Type B pancreatic cell (in vitro differentiated cells): ENCODE measurements around the gene CIC. TPM values are rescaled to one million over a fixed set of nuclear protein-coding genes. Genes with fewer than 3 reads are reported as not detected.
"Not testable (repeated sequence)": the region's sequence is repeated elsewhere in the genome, so short reads cannot be mapped to it uniquely, and the experiment has no call there.

ENCODE experiments used
- DNase-seq: peaks from one replicate; pipeline ENCODE4 v3.0.0; 2021; ENCODE audit warnings: mixed read lengths; ENCODE audit not compliant: unreplicated experiment; ENCODE audit errors: extremely low spot score
- H3K27ac Mint-ChIP-seq: 2 replicates; pipeline ENCODE4 v1.8.0; 2021; ENCODE audit warnings: mild to moderate bottlenecking, mixed read lengths
- H3K27me3 Mint-ChIP-seq: 2 replicates; pipeline ENCODE4 v1.8.0; 2021; ENCODE audit warnings: mixed read lengths
- H3K36me3 Mint-ChIP-seq: 2 replicates; pipeline ENCODE4 v1.8.0; 2021; ENCODE audit warnings: mixed read lengths
- H3K4me1 Mint-ChIP-seq: one replicate; pipeline ENCODE4 v1.8.0; 2021; ENCODE audit warnings: mixed read lengths; ENCODE audit not compliant: unreplicated experiment
- H3K4me3 Mint-ChIP-seq: 2 replicates; pipeline ENCODE4 v1.8.0; 2021; ENCODE audit warnings: mild to moderate bottlenecking, mixed read lengths
- H3K9me3 Mint-ChIP-seq: 2 replicates; pipeline ENCODE4 v1.8.0; 2021; ENCODE audit warnings: mixed read lengths
- total RNA-seq: library from RNA; stranded (reverse); gene quantifications from 2 replicates; pipeline ENCODE4 v1.2.1, GENCODE V29; 2021; ENCODE audit warnings: low replicate concordance
- TF ChIP-seq, protein P1 (sequence below): fragments of 200-600 bp; sonication (generic); conservative IDR thresholded peaks from 2 replicates; pipeline ENCODE4 v1.5.0; 2021; ENCODE audit warnings: antibody characterized with exemption, mild to moderate bottlenecking

The CIC gene
- total RNA-seq, 1 donor from 2014 or later = 70.3 TPM

DNA sequence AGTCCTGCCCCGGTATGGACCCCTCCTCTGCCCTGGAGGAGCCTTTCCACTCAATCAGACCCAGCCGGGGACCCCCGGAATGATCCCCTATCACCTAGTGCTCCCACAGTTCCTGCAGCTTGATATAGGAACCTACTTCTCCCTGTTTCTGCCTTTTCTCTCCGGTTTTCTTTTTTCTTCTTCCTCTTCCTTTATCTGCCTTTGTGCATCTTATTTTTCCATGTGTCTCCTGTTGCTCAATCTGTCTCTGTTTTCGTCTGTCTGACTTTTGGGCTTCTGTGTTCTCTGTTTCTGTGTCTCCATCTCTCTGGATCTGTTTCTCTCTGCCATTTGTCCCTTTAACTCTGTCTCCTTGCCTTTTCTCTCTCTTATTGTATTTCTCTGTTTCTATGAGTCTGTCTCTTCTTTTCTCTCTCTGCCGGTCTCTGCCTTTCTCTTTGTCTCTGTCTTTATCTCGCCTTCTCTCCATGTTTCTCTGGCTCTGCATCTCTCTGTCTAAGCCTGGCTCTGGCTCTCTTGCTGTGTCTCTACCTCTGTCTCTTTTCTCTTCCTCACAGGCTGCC is 66.4 kb downstream of the CIC start:
- H3K4me1 Mint-ChIP-seq = peaks cover 4% of the 10 kb centered on the region
- no peak overlapping the region for H3K4me3 Mint-ChIP-seq
- no peak for DNase-seq
- TF ChIP-seq, protein P1, sequence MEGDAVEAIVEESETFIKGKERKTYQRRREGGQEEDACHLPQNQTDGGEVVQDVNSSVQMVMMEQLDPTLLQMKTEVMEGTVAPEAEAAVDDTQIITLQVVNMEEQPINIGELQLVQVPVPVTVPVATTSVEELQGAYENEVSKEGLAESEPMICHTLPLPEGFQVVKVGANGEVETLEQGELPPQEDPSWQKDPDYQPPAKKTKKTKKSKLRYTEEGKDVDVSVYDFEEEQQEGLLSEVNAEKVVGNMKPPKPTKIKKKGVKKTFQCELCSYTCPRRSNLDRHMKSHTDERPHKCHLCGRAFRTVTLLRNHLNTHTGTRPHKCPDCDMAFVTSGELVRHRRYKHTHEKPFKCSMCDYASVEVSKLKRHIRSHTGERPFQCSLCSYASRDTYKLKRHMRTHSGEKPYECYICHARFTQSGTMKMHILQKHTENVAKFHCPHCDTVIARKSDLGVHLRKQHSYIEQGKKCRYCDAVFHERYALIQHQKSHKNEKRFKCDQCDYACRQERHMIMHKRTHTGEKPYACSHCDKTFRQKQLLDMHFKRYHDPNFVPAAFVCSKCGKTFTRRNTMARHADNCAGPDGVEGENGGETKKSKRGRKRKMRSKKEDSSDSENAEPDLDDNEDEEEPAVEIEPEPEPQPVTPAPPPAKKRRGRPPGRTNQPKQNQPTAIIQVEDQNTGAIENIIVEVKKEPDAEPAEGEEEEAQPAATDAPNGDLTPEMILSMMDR = no peak
- no peak overlapping the region for H3K27ac Mint-ChIP-seq
- no peaks in the 10 kb centered on the region for H3K27me3 Mint-ChIP-seq
- peaks cover 10% of the 10 kb centered on the region for H3K36me3 Mint-ChIP-seq
- no peaks in the 10 kb centered on the region for H3K9me3 Mint-ChIP-seq

DNA sequence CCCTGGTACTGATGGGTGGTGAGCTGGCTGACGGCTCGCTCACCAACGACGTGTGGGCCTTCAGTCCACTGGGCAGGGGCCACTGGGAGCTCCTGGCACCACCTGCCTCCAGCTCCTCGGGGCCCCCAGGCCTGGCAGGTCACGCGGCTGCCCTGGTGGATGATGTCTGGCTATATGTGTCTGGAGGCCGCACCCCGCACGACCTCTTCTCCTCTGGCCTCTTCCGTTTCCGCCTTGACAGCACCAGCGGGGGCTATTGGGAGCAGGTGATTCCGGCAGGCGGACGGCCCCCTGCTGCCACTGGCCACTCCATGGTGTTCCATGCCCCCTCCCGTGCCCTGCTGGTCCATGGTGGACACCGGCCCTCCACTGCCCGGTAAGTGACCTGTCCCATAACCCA is 66.9 kb downstream of the CIC start:
- Mint-ChIP-seq H3K27ac (no peak overlapping the region), H3K27me3 (no peaks in the 10 kb centered on the region), H3K4me1 (no peaks in the 10 kb centered on the region), H3K4me3 (no peak overlapping the region), H3K9me3 (no peaks in the 10 kb centered on the region), H3K36me3 (peaks cover 10% of the 10 kb centered on the region)
- TF ChIP-seq, protein P1 = no peak
- no peak for DNase-seq

DNA sequence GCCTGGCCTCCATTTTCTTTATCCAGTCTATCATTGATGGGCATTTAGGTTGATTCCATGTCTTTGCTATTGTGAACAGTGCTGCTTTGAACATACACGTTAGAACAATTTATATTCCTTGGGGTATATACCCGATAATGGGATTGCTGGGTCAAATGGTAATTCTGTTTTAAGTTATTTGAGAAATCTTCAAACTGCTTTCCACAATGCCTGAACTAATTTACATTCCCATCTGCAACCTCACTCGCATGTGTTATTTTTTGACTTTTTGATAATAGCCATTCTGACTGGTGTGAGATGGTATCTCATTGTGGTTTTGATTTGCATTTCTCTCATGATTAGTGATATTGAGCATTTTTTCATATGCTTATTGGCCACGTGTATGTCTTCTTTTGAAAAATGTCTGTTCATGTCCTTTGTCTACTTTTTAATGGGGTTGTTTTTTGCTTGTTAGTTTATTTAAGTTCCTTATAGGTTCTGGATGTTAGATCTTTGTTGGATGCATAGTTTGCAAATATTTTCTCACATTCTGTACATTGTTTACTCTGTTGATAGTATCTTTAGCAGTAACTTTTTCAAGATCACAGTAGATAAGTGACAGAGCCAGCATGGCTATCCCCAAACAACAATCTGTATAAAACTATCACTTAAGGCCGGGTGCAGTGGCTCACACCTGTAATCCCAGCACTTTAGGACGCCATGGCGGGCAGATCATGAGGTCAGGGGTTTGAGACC is 70.2 kb downstream of the CIC start:
- H3K36me3 Mint-ChIP-seq, H3K4me1 Mint-ChIP-seq, H3K4me3 Mint-ChIP-seq, DNase-seq, H3K9me3 Mint-ChIP-seq, H3K27ac Mint-ChIP-seq, H3K27me3 Mint-ChIP-seq: not testable (repeated sequence)

DNA sequence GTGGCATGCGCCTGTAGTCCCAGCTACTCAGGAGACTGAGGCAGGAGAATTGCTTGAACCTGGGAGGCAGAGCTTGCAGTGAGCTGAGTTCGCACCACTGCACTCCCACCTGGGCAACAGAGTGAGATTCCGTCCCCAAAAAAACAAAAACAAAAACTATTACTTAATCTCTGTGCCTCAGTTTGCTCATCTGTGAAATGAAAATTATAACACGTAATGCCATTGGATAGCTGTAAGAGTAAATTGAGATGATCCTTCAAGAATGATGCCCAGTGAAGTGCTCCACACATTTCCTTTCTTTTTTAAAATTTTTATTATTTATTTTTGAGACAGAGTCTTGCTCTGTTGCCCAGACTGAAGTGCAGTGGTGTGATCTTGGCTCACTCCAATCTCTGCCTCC is 70.9 kb downstream of the CIC start:
- not testable (repeated sequence) for H3K9me3 Mint-ChIP-seq, DNase-seq, H3K4me3 Mint-ChIP-seq, H3K27me3 Mint-ChIP-seq, H3K27ac Mint-ChIP-seq, H3K36me3 Mint-ChIP-seq, H3K4me1 Mint-ChIP-seq

DNA sequence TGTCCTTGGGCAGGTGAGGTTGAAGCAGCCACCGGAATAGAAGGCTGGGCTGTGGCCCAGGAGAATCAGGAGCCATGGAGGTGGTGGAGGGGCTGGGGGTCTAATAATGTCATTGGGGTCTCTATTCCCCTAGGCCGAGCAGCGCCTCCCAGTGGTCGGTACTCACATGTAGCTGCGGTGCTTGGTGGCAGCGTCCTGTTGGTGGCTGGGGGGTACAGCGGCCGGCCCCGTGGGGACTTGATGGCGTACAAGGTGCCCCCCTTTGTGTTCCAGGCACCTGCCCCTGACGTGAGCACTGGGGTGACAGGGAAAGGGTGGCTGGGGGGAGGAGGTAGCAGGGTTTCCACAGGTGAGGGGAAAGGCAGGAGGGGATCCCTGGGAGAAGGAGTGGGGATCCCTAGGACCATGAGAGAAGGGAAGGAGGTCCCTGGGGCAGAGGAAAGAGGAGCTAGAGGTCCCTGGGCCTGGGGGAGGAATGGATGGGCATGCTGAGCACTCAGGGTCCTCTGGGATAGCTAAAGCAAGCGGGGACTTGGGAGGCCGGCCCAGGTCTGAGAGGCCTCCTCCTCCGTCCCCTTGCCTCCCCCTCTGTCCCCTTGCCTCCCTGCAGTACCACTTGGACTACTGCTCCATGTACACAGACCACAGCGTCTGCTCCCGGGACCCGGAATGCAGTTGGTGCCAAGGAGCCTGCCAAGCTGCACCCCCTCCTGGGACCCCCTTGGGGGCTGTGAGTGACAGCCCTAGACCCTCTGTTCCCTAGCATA is 74.5 kb downstream of the CIC start:
- H3K36me3 Mint-ChIP-seq = peaks cover 10% of the 10 kb centered on the region
- no peak overlapping the region for H3K4me3 Mint-ChIP-seq
- no peaks in the 10 kb centered on the region for H3K27me3 Mint-ChIP-seq
- H3K27ac Mint-ChIP-seq = no peak overlapping the region
- TF ChIP-seq, protein P1 = peak; percentile 57
- no peaks in the 10 kb centered on the region for H3K4me1 Mint-ChIP-seq
- DNase-seq = no peak
- no peaks in the 10 kb centered on the region for H3K9me3 Mint-ChIP-seq

DNA sequence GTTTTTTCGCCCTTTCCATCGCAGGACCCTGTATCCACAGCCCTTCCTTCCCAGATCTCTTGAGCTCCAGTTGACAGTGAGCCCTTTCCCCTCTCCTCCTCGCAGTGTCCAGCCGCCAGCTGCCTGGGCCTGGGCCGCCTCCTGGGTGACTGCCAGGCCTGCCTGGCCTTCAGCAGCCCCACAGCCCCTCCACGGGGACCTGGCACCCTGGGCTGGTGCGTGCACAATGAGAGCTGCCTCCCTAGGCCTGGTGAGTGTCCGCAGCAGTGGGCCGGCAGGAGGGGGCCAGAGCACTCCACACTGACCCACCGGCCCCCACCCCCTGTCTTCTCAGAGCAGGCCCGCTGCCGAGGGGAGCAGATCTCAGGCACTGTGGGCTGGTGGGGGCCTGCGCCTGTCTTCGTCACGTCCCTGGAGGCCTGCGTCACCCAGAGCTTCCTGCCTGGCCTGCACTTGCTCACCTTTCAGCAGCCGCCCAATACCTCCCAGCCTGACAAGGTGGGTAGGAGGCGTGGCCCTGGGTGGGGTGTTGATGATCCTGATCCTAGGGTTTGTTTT is 75.4 kb downstream of the CIC start:
- H3K4me3 Mint-ChIP-seq = no peak overlapping the region
- no peak for DNase-seq
- H3K27ac Mint-ChIP-seq = no peak overlapping the region
- peaks cover 5% of the 10 kb centered on the region for H3K36me3 Mint-ChIP-seq
- no peaks in the 10 kb centered on the region for H3K9me3 Mint-ChIP-seq
- no peaks in the 10 kb centered on the region for H3K4me1 Mint-ChIP-seq
- H3K27me3 Mint-ChIP-seq = no peaks in the 10 kb centered on the region
- TF ChIP-seq, protein P1 = no peak

Other genes starting within 250 kb of the CIC start
- gene GRIK5, start 199.0 kb upstream of the CIC start, total RNA-seq = 1.8 and 5.8 TPM in 2 replicates
- gene ZNF574, start 193.1 kb upstream of the CIC start, total RNA-seq = 20.1 and 20.5 TPM in 2 replicates
- 0.57 and 1.7 TPM in 2 replicates for gene POU2F2, start 136.8 kb upstream of the CIC start, total RNA-seq
- 23.7 and 29.3 TPM in 2 replicates for gene DEDD2, start 51.6 kb upstream of the CIC start, total RNA-seq
- 18.2 and 19.3 TPM in 2 replicates for gene ZNF526, start 48.9 kb upstream of the CIC start, total RNA-seq
- gene GSK3A, start 26.6 kb upstream of the CIC start, total RNA-seq = 43.5 and 49.1 TPM in 2 replicates
- gene ERF, start 14.1 kb upstream of the CIC start, total RNA-seq = 54.9 and 78.9 TPM in 2 replicates
- gene PRR19, start 32.9 kb downstream of the CIC start, total RNA-seq = 2.2 and 2.4 TPM in 2 replicates
- 50.3 and 97.4 TPM in 2 replicates for gene PAFAH1B3, start 33.4 kb downstream of the CIC start, total RNA-seq
- gene TMEM145, start 44.1 kb downstream of the CIC start, total RNA-seq = 0.88 and 3.6 TPM in 2 replicates
- 30.7 and 49.5 TPM in 2 replicates for gene MEGF8, start 56.4 kb downstream of the CIC start, total RNA-seq
- gene CNFN, start 121.0 kb downstream of the CIC start, total RNA-seq = 3.3 and 5.6 TPM in 2 replicates
- 6.9 and 17.9 TPM in 2 replicates for gene LIPE, start 158.1 kb downstream of the CIC start, total RNA-seq
- gene CXCL17, start 173.7 kb downstream of the CIC start, total RNA-seq = 1.0 and 3.2 TPM in 2 replicates